NCI-H2196 (cell line): ENCODE measurements around the gene SIK3.

Source experiments
- DNase-seq: peaks from one replicate; lab custom pipeline; 2025; ENCODE audit not compliant: unreplicated experiment; lab: John Stamatoyannopoulos, UW

The SIK3 gene

DNA sequence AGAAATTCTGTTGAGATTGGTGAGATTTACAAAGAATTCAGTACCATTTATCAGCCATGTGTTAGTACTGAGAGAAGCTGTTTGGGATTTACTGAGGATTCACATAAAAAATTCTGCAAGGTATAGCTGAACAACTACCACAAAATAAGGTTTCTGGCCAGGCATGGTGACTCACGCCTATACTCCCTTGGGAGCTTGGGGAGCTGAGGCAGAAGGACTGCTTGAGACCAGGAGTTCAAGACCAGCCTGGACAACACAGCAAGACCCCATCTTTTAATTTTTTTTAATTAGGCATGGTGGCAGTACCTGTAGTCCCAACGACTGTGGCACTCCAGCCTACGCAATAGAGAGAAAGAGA lies 86.7 kb downstream of the SIK3 start:
- DNase-seq = no peak

DNA sequence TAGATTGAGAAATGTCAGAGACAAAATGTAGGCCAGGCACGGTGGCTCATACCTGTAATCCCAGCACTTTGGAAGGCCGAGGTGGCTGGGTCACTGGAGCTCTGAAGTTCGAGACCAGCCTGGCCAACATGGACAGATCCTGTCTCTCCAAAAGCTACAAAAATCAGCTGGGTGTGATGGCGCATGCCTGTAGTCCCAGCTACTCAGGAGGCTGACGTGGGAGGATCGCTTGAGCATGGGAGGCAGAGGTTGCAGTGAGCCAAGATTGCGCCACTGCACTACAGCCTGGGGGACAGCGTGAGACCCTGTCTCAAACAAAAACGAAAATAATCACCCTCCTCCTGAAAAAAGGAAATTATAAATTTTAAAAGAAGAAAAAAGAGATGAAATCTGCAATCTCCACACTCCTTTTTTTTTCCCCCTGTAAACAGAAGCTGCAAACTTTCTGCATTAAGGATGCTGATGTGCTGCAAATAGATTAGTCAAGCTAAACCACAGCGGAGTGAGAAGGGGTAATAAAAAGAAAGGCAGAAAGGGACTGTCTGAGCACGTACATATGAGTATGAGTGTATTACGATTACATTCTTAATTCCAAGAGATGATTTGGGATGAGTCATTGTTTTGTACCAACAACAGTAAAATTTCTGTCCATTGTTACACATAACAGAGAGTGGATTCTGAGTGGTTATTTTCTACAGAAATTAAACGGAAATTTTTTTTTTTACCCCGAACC lies 87.3 kb downstream of the SIK3 start:
- DNase-seq = no peak

- DNase-seq = no peak
Observed at GRCh38 chr11:117009905-117010605, 88.2 kb downstream of the SIK3 start.

GRCh38 chr11:117005758-117006157 lies 92.5 kb downstream of the SIK3 start:
- no peak for DNase-seq

DNA sequence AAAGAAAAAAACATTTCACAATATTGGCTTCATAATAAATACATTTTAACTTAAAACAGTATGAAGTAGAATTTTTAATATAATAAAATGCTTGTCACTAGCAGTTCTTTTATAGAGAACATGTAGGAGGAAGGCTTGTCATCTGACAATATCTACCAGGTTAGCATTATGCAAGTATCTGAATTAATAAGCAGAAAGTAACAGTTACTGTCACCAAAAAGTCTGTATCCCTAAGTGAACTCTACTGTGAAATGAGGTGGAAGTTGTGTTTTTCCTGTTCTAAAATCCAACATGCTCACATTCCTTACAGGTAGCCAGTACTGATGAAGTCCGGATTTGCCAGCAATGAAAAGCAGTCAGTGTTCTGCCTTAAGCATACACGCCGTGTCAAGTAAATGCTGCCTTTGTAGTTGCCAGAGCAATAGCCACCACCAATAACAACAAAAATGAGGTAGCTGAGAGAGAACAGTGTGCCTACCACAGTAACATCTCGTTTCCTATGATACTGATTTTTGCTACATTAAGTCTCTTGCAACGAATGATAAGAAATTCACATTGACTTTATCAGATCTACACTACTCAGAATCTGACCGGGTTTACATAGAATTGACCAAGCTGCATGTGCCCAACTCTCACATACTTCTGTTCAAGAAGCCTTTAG lies 95.5 kb downstream of the SIK3 start:
- DNase-seq = no peak

GRCh38 chr11:117000014-117000737 lies 98.1 kb downstream of the SIK3 start:
- no peak for DNase-seq

DNA sequence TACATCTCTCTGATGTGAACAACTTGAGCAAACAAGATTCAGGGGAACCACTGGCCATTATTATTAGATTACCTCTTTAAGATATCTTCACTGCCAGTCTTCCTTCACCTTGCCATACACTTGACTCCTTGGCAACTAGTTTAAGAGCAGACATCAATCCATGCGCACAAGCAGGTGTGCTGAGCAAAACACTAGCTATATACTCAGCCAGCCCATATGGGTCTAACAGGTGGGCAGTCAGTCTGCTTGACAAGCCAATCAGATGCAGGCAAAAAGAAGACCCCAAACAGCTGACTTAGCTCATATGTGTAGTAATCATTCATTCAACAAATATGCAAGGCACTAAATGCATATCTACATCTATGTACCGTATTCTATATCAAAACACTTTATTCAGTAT lies 101.2 kb downstream of the SIK3 start:
- DNase-seq = no peak

- no peak for DNase-seq
Observed at GRCh38 chr11:116994195-116994594, 104.0 kb downstream of the SIK3 start.

- DNase-seq = no peak
Observed at GRCh38 chr11:116993599-116993998, 104.6 kb downstream of the SIK3 start.

- DNase-seq = no peak
Observed at GRCh38 chr11:116991491-116991890, 106.7 kb downstream of the SIK3 start.

DNA sequence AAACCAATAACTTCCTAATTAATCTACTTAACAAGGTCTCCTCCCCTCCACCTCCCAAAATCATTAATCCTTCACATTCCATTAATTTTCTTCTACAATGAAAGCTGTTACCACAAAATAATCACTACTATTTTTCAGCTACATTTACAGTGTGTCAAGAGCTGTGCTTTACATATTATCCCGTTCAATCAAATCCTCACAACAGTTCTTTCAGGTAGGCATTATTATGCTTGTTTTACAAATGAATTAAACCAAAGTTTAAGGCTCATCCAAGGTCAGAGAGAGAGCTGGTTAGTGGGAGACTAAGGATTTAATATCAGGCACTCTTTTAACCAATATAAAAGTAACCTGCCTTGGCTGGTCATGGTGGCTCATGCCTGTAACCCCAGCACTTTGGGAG lies 107.4 kb downstream of the SIK3 start:
- no peak for DNase-seq

DNA sequence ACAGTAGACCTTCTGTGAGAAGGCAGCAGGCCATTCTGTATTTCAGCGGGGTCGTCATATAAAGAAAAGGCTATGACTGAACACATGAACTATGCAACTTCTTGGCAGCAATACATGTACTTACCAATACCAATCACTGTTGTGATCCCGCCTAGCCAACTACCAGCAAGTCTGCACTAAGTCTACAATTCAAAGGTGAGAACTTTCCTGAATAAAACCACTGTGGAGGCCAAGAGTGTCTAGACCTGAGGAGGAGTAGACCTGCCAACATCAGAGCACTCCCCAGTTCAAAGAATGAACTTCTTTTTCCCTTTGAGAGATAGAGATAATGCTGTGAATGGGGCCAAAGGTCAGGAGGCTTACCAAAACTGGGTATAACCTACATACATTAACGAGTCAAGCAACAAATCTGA lies 108.2 kb downstream of the SIK3 start:
- DNase-seq = no peak

- DNase-seq = no peak
Observed at GRCh38 chr11:116989184-116989583, 109.0 kb downstream of the SIK3 start.

GRCh38 chr11:116986521-116987105 lies 111.6 kb downstream of the SIK3 start:
- DNase-seq = no peak

DNA sequence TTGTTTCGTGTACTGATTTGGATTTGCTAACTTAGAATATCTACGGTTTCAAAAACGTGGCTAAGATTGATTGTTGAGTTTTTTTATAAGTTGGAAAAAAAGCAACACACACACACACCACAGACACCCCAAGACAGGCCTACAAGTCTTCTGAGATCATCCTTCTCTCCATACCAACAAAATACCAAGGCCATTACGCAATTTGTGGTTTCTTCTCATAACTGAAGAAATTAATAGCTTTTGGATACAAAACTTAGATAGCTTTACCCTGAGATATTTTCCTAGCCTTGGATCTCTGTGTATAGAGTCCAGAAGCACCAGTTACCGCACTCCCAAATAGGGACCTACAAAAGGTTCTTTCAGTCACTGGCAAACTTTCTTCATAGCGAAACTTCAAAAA lies 113.6 kb downstream of the SIK3 start:
- no peak for DNase-seq

DNA sequence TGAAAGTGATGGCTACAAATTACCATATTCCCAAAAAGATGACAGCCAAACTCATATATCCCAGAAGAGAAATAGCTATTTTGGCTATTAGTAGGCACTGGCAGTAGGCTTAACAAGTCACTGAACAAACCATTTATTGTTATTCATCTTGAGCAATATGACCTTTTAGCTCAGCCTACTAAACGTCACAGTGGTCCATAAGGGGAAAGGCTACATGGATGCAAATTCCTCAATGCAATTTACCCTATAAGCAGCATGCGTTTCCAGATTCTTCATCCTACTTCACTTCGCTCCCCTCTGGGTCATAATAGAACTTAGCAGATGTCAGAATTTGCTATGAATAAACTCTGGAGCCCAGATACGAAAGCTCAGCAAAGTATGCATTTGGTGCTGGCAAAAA lies 114.0 kb downstream of the SIK3 start:
- no peak for DNase-seq

- DNase-seq = no peak
Observed at GRCh38 chr11:116981266-116981885, 116.9 kb downstream of the SIK3 start.

GRCh38 chr11:116980136-116980793 lies 118.0 kb downstream of the SIK3 start:
- DNase-seq = no peak

- DNase-seq = no peak
Observed at GRCh38 chr11:116976941-116977570, 121.2 kb downstream of the SIK3 start.

GRCh38 chr11:116975661-116976060 lies 122.6 kb downstream of the SIK3 start:
- DNase-seq = no peak
